AG10803 (cell line): ENCODE results near the gene PAGE2.

Source experiments
- DNase-seq: peaks from one replicate; pipeline ENCODE4 v3.0.0; 2010; ENCODE audit warnings: low read depth
- H3K4me3 ChIP-seq: 2 replicates; pipeline ENCODE4 v1.5.1; 2011; ENCODE audit warnings: mild to moderate bottlenecking, low read length, control low read depth
- CTCF ChIP-seq: conservative IDR thresholded peaks from 2 replicates; pipeline ENCODE4 v1.5.1; 2011; ENCODE audit warnings: mild to moderate bottlenecking, low read length, control low read depth, inconsistent platforms

Gene PAGE2

GRCh38 chrX:55072286-55072685 lies 16.5 kb upstream of the PAGE2 start:
- TF ChIP-seq CTCF = no peak
- DNase-seq = no peak
- H3K4me3 ChIP-seq = no peak overlapping the region

GRCh38 chrX:55074851-55075467 lies 13.9 kb upstream of the PAGE2 start, which contains the start of gene PAGE2B:
PAGE2B (plus strand) TSS chrX:55075030; CDS start chrX:55076042, 1,012 bp downstream.
- TF ChIP-seq CTCF = no peak
- no peak for DNase-seq
- H3K4me3 ChIP-seq = no peak within 1 kb of the TSS

GRCh38 chrX:55098691-55099090 lies 9.9 kb downstream of the PAGE2 start:
- no peak for TF ChIP-seq CTCF
- no peak for DNase-seq

GRCh38 chrX:55099162-55099561 lies 10.3 kb downstream of the PAGE2 start:
- no peak overlapping the region for H3K4me3 ChIP-seq
- no peak for TF ChIP-seq CTCF
- no peak for DNase-seq

More at GRCh38 chrX:55098691-55099090, 9.9 kb downstream of the PAGE2 start:
- H3K4me3 ChIP-seq = no peak overlapping the region

- H3K4me3 ChIP-seq = no peak overlapping the region
- TF ChIP-seq CTCF = no peak
- DNase-seq = no peak
Observed at GRCh38 chrX:55102754-55103153, 13.9 kb downstream of the PAGE2 start.

- H3K4me3 ChIP-seq = no peak overlapping the region
- TF ChIP-seq CTCF = no peak
Observed at GRCh38 chrX:55107262-55107661, 18.4 kb downstream of the PAGE2 start.

GRCh38 chrX:55107911-55108310 lies 19.1 kb downstream of the PAGE2 start:
- H3K4me3 ChIP-seq = no peak overlapping the region
- TF ChIP-seq CTCF = no peak
- no peak for DNase-seq

More at GRCh38 chrX:55107262-55107661, 18.4 kb downstream of the PAGE2 start:
- no peak for DNase-seq
